GM18868 (cell line): ENCODE measurements around the gene UMODL1.

ENCODE experiments used
- ATAC-seq: cut with Tn5 transposase; IDR thresholded peaks from one replicate; pipeline ENCODE4 v1.9.1; 2021; ENCODE audit warnings: mild to moderate bottlenecking, moderate library complexity; ENCODE audit not compliant: unreplicated experiment

UMODL1 gene

GRCh38 chr21:42071146-42071737, at the start of gene UMODL1:
Gene UMODL1 (plus strand): TSS chr21:42071317. CDS start chr21:42071317, 0 bp downstream.
- ATAC-seq, result no peak

- no peak for ATAC-seq
Observed at GRCh38 chr21:42021371-42022090, 49.6 kb upstream of the UMODL1 start.

- no peak for ATAC-seq
Observed at GRCh38 chr21:42022091-42022430, 49.1 kb upstream of the UMODL1 start.

- no peak for ATAC-seq
Observed at GRCh38 chr21:42022906-42023305, 48.2 kb upstream of the UMODL1 start.

GRCh38 chr21:42025376-42026081, 45.6 kb upstream of the UMODL1 start:
- ATAC-seq, result no peak

- no peak for ATAC-seq
Observed at GRCh38 chr21:42026082-42026435, 45.1 kb upstream of the UMODL1 start.

GRCh38 chr21:42027085-42027821, 43.9 kb upstream of the UMODL1 start:
- ATAC-seq, result no peak

GRCh38 chr21:42027822-42028765, 43.0 kb upstream of the UMODL1 start:
- ATAC-seq, result no peak

GRCh38 chr21:42028766-42029425, 42.2 kb upstream of the UMODL1 start:
- no peak for ATAC-seq

- ATAC-seq, result no peak
Observed at GRCh38 chr21:42030311-42030710, 40.8 kb upstream of the UMODL1 start.

- no peak for ATAC-seq
Observed at GRCh38 chr21:42031241-42031640, 39.9 kb upstream of the UMODL1 start.

- no peak for ATAC-seq
Observed at GRCh38 chr21:42031816-42032215, 39.3 kb upstream of the UMODL1 start.

- no peak for ATAC-seq
Observed at GRCh38 chr21:42032266-42032665, 38.9 kb upstream of the UMODL1 start.

GRCh38 chr21:42032968-42033367, 38.1 kb upstream of the UMODL1 start:
- no peak for ATAC-seq

GRCh38 chr21:42036313-42036712, 34.8 kb upstream of the UMODL1 start:
- no peak for ATAC-seq

- ATAC-seq, result no peak
Observed at GRCh38 chr21:42037516-42037915, 33.6 kb upstream of the UMODL1 start.

- no peak for ATAC-seq
Observed at GRCh38 chr21:42037943-42038342, 33.2 kb upstream of the UMODL1 start.

GRCh38 chr21:42038393-42038792, 32.7 kb upstream of the UMODL1 start:
- ATAC-seq, result no peak

- no peak for ATAC-seq
Observed at GRCh38 chr21:42038826-42039425, 32.2 kb upstream of the UMODL1 start.
